Activated CD8-positive, alpha-beta memory T cell treated with anti-CD3 and anti-CD28 coated beads, Interleukin-2, amount 10 ng/mL, durations not matched to agents 7 days and 5 days (primary cell): ENCODE measurements around the gene ITK. TPM values are rescaled to one million over a fixed set of nuclear protein-coding genes. Genes with fewer than 3 reads are reported as not detected.
A peak's percentile ranks its signal among the peaks of the same experiment; 100 is the strongest.

Experiments used
- ATAC-seq: fragments of 150-1000 bp; cut with Tn5 transposase; one replicate; pipeline ENCODE4 v1.10.0; 2021; ENCODE audit warnings: moderate library complexity
- CTCF ChIA-PET: fragments of 350-600 bp; sonication (Branson Sonifier 250); formaldehyde crosslinking; loops from one replicate; lab custom pipeline; 2021; ENCODE audit warnings: antibody characterized with exemption; lab: Charles Lee
- DNase-seq: peaks from one replicate; pipeline ENCODE4 v3.0.0-alpha.2; 2020
- H3K27ac Mint-ChIP-seq: one replicate; pipeline ENCODE4 v1.8.0; 2021; ENCODE audit warnings: mild to moderate bottlenecking, mixed read lengths
- H3K27me3 Mint-ChIP-seq: one replicate; pipeline ENCODE4 v1.8.0; 2021; ENCODE audit warnings: mixed read lengths
- H3K36me3 Mint-ChIP-seq: one replicate; pipeline ENCODE4 v1.8.0; 2021; ENCODE audit warnings: mild to moderate bottlenecking, mixed read lengths
- H3K4me1 Mint-ChIP-seq: one replicate; pipeline ENCODE4 v1.8.0; 2021; ENCODE audit warnings: mixed read lengths
- H3K4me3 Mint-ChIP-seq: one replicate; pipeline ENCODE4 v1.8.0; 2021; ENCODE audit warnings: mild to moderate bottlenecking, moderate library complexity, mixed read lengths
- H3K9me3 Mint-ChIP-seq: one replicate; pipeline ENCODE4 v1.8.0; 2022; ENCODE audit warnings: low read depth, mixed read lengths
- total RNA-seq, 2 experiments: library from RNA; stranded (reverse); gene quantifications; one replicate each; pipeline ENCODE4 v1.2.3, GENCODE V29; 2021

The ITK gene
- total RNA-seq, 2 experiments from 2014 or later, result 209 to 215 TPM

GRCh38 chr5:157160001-157160400 is 20.6 kb upstream of the ITK start:
- H3K36me3 Mint-ChIP-seq, result peaks cover 2% of the 10 kb centered on the region
- DNase-seq (peak; percentile 67), ATAC-seq (peak; percentile 48)
- peaks cover 53% of the 10 kb centered on the region for H3K4me1 Mint-ChIP-seq
- peak overlapping the region; percentile 59 for H3K4me3 Mint-ChIP-seq
- H3K27me3 Mint-ChIP-seq, result no peaks in the 10 kb centered on the region
- CTCF ChIA-PET, result interaction anchor here (1.0 kb wide), 1 partner anchor 12 kb away, joined by 3 read pairs; no protein-coding TSS in a partner anchor
- peak overlapping the region; percentile 94 for H3K27ac Mint-ChIP-seq
- H3K9me3 Mint-ChIP-seq, result no peaks in the 10 kb centered on the region

GRCh38 chr5:157161996-157162395 is 18.6 kb upstream of the ITK start:
- DNase-seq, result peak; percentile 33

GRCh38 chr5:157162919-157163510 is 17.6 kb upstream of the ITK start:
- CTCF ChIA-PET, result interaction anchor here (1.8 kb wide), 1 partner anchor 9 kb away, joined by 4 read pairs; no protein-coding TSS in a partner anchor
- Mint-ChIP-seq H3K27me3 (no peaks in the 10 kb centered on the region), H3K4me3 (no peak overlapping the region), H3K27ac (no peak overlapping the region), H3K9me3 (no peaks in the 10 kb centered on the region), H3K36me3 (no peaks in the 10 kb centered on the region), H3K4me1 (peaks cover 53% of the 10 kb centered on the region)
- ATAC-seq (no peak), DNase-seq (peak; percentile 38)

More at GRCh38 chr5:157161996-157162395, 18.6 kb upstream of the ITK start:
- Mint-ChIP-seq H3K27ac (no peak overlapping the region), H3K36me3 (no peaks in the 10 kb centered on the region), H3K9me3 (no peaks in the 10 kb centered on the region), H3K4me1 (peaks cover 51% of the 10 kb centered on the region), H3K4me3 (no peak overlapping the region), H3K27me3 (no peaks in the 10 kb centered on the region)
- ATAC-seq, result no peak
- CTCF ChIA-PET, result interaction anchor here (1.8 kb wide), 1 partner anchor 10 kb away, joined by 4 read pairs; no protein-coding TSS in a partner anchor

- Mint-ChIP-seq H3K27ac (no peak overlapping the region), H3K4me3 (no peak overlapping the region), H3K27me3 (no peaks in the 10 kb centered on the region), H3K4me1 (peaks cover 46% of the 10 kb centered on the region), H3K36me3 (no peaks in the 10 kb centered on the region), H3K9me3 (no peaks in the 10 kb centered on the region)
- DNase-seq (no peak), ATAC-seq (no peak)
- CTCF ChIA-PET, result no interaction called here
Observed at GRCh38 chr5:157164521-157164920, 16.1 kb upstream of the ITK start.

GRCh38 chr5:157165261-157165660 is 15.4 kb upstream of the ITK start:
- peaks cover 42% of the 10 kb centered on the region for H3K4me1 Mint-ChIP-seq
- H3K36me3 Mint-ChIP-seq, result no peaks in the 10 kb centered on the region
- DNase-seq, result peak; percentile 30
- no peaks in the 10 kb centered on the region for H3K27me3 Mint-ChIP-seq
- CTCF ChIA-PET, result no interaction called here
- no peak overlapping the region for H3K27ac Mint-ChIP-seq
- no peaks in the 10 kb centered on the region for H3K9me3 Mint-ChIP-seq
- ATAC-seq, result no peak
- no peak overlapping the region for H3K4me3 Mint-ChIP-seq

- Mint-ChIP-seq H3K27me3 (no peaks in the 10 kb centered on the region), H3K4me1 (peaks cover 41% of the 10 kb centered on the region), H3K36me3 (no peaks in the 10 kb centered on the region), H3K4me3 (no peak overlapping the region), H3K27ac (no peak overlapping the region), H3K9me3 (peaks cover under 1% of the 10 kb centered on the region)
- CTCF ChIA-PET, result no interaction called here
- no peak for ATAC-seq
- peak; percentile 12 for DNase-seq
Observed at GRCh38 chr5:157165668-157166067, 15.0 kb upstream of the ITK start.

- H3K27me3 Mint-ChIP-seq, result no peaks in the 10 kb centered on the region
- CTCF ChIA-PET, result interaction anchor here (0.7 to 1.8 kb wide), 6 partner anchors 11 to 106 kb away, joined by 4 to 13 read pairs (median 6); no protein-coding TSS in a partner anchor
- ATAC-seq, result peak; percentile 35
Observed at GRCh38 chr5:157166214-157167213, 14.1 kb upstream of the ITK start, which contains the start of gene GARIN3. Gene GARIN3, minus strand, starts transcription at chr5:157166264. Its CDS starts 96 bp downstream, at chr5:157166168.

GRCh38 chr5:157167214-157167621 is 13.4 kb upstream of the ITK start:
- DNase-seq (no peak), ATAC-seq (peak; percentile 56)
- Mint-ChIP-seq H3K4me3 (peak overlapping the region; percentile 41), H3K36me3 (peaks cover 4% of the 10 kb centered on the region), H3K9me3 (peaks cover 6% of the 10 kb centered on the region), H3K27ac (peak overlapping the region; percentile 81), H3K4me1 (peaks cover 48% of the 10 kb centered on the region), H3K27me3 (no peaks in the 10 kb centered on the region)
- CTCF ChIA-PET, result interaction anchor here (0.7 to 1.8 kb wide), 6 partner anchors 10 to 105 kb away, joined by 4 to 13 read pairs (median 6); no protein-coding TSS in a partner anchor

More at GRCh38 chr5:157166214-157167213, 14.1 kb upstream of the ITK start, which contains the start of gene GARIN3:
- peak within 1 kb of the TSS; percentile 81 for H3K27ac Mint-ChIP-seq
- peaks cover 6% of the 10 kb centered on the region for H3K9me3 Mint-ChIP-seq
- peaks cover 42% of the 10 kb centered on the region for H3K4me1 Mint-ChIP-seq
- DNase-seq, result peak; percentile 37
- peaks cover 4% of the 10 kb centered on the region for H3K36me3 Mint-ChIP-seq
- peak within 1 kb of the TSS; percentile 41 for H3K4me3 Mint-ChIP-seq

GRCh38 chr5:157168286-157168685 is 12.4 kb upstream of the ITK start:
- Mint-ChIP-seq H3K27me3 (no peaks in the 10 kb centered on the region), H3K36me3 (peaks cover 4% of the 10 kb centered on the region), H3K9me3 (peaks cover 6% of the 10 kb centered on the region), H3K4me3 (no peak overlapping the region), H3K27ac (no peak overlapping the region), H3K4me1 (peaks cover 59% of the 10 kb centered on the region)
- ATAC-seq (no peak), DNase-seq (peak; percentile 23)
- CTCF ChIA-PET, result interaction anchor here (0.8 to 3.2 kb wide), 7 partner anchors 8 to 25 kb away, joined by 3 to 13 read pairs (median 6); partner anchors contain the start of gene ITK

GRCh38 chr5:157172403-157172802 is 8.2 kb upstream of the ITK start:
- peaks cover 62% of the 10 kb centered on the region for H3K4me1 Mint-ChIP-seq
- peak overlapping the region; percentile 59 for H3K4me3 Mint-ChIP-seq
- H3K27ac Mint-ChIP-seq, result peak overlapping the region; percentile 94
- CTCF ChIA-PET, result interaction anchor here (0.9 to 2.6 kb wide), 12 partner anchors 10 to 47 kb away, joined by 3 to 7 read pairs (median 3); no protein-coding TSS in a partner anchor
- H3K27me3 Mint-ChIP-seq, result no peaks in the 10 kb centered on the region
- peak; percentile 96 for ATAC-seq
- H3K36me3 Mint-ChIP-seq, result peaks cover 4% of the 10 kb centered on the region
- peaks cover 6% of the 10 kb centered on the region for H3K9me3 Mint-ChIP-seq
- peak; percentile 87 for DNase-seq

GRCh38 chr5:157175071-157175612 is 5.5 kb upstream of the ITK start:
- H3K4me3 Mint-ChIP-seq, result no peak overlapping the region
- ATAC-seq (no peak), DNase-seq (peak; percentile 37)
- H3K9me3 Mint-ChIP-seq, result peaks cover 6% of the 10 kb centered on the region
- peak overlapping the region; percentile 56 for H3K27ac Mint-ChIP-seq
- CTCF ChIA-PET, result interaction anchor here (1.0 to 1.3 kb wide), 2 partner anchors 18 to 20 kb away, joined by 4 to 6 read pairs; no protein-coding TSS in a partner anchor
- H3K27me3 Mint-ChIP-seq, result no peaks in the 10 kb centered on the region
- H3K4me1 Mint-ChIP-seq, result peaks cover 74% of the 10 kb centered on the region
- peaks cover 7% of the 10 kb centered on the region for H3K36me3 Mint-ChIP-seq

GRCh38 chr5:157177953-157178352 is 2.7 kb upstream of the ITK start:
- CTCF ChIA-PET, result interaction anchor here (1.1 to 1.4 kb wide), 2 partner anchors 11 to 21 kb away, joined by 3 to 4 read pairs; no protein-coding TSS in a partner anchor
- peak; percentile 50 for DNase-seq
- H3K36me3 Mint-ChIP-seq, result peaks cover 22% of the 10 kb centered on the region

More at GRCh38 chr5:157177953-157178352, 2.7 kb upstream of the ITK start:
- peak; percentile 37 for ATAC-seq
- no peaks in the 10 kb centered on the region for H3K27me3 Mint-ChIP-seq
- H3K4me3 Mint-ChIP-seq, result peak overlapping the region; percentile 60
- peaks cover 57% of the 10 kb centered on the region for H3K4me1 Mint-ChIP-seq
- H3K27ac Mint-ChIP-seq, result peak overlapping the region; percentile 99
- H3K9me3 Mint-ChIP-seq, result no peaks in the 10 kb centered on the region
